ENCODE measurements around the gene KREMEN1. TPM values are rescaled to one million over a fixed set of nuclear protein-coding genes. Genes with fewer than 3 reads are reported as not detected.

KREMEN1 gene
- total and polyA plus RNA-seq, 2 experiments from 2014 or later: 1.8 to 3.8 TPM

DNA sequence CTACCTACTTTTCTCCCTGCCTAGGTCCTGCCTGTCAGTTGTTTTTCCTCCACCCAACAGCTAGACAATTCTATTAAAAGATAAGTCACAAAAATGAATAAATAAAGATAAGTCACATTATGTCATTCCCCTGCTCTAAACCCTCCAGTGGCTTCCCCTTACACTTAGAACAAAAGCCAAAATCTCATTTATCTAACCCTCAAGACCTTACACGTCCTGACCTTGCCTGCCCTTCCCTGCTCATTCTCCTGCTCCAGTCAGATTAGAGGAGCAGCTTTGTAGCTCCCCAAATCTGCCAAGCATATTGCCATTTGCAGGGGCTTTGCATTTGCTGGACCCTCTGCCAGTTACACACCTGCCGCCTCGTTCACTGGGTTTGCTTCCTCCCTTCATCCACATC is 16.7 kb downstream of the KREMEN1 start (continued):
- TF ChIP-seq EZH2 (IDR thresholded peaks at IDR 0.05; ENCODE audit: low read depth, unreplicated experiment): no peak
- no peak for TF ChIP-seq JUNB (IDR thresholded peaks at IDR 0.05; ENCODE audit: unreplicated experiment)
- no peak for TF ChIP-seq POLR2AphosphoS5 (IDR thresholded peaks at IDR 0.05; ENCODE audit: low read depth)

DNA sequence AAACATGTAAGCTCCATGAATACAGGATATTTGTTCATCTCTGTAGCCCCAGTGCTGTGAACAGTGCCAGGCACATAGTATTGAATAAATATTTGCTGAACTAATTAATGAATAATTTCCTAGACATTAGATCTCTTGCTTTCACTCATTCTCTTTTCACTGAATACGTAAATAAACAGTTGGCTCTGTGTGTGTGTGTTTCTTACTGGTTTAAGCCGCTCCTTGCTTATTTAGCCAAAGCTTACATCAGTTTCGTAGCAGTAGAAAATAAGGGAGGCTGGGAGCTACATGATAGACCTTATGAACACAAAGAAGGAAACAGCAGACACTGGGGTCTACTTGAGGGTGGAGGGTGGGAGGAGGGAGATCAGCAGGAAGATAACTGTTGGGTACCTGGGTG is 17.2 kb downstream of the KREMEN1 start:
- Histone ChIP-seq H3F3A (replicated peaks; ENCODE audit: low read depth) (no peaks in the 10 kb centered on the region), H3K79me2 (replicated peaks; ENCODE audit: insufficient read depth) (no peaks in the 10 kb centered on the region), H3K4me1 (ENCODE audit: insufficient read depth) (no peaks in the 10 kb centered on the region), H2AFZ (no peak overlapping the region), H3K9me2 (ENCODE audit: insufficient read depth) (no peaks in the 10 kb centered on the region), H3K36me3 (ENCODE audit: insufficient read depth) (no peaks in the 10 kb centered on the region), H3K27ac (ENCODE audit: low read depth) (no peak overlapping the region), H3K4me3 (no peak overlapping the region), H4K20me1 (replicated peaks; ENCODE audit: insufficient read depth) (0 out of 2 replicates have a peak, but pooled peaks cover 5% of the 10 kb centered on the region), H3K4me2 (no peak overlapping the region), H3K27me3 (ENCODE audit: insufficient read depth) (no peaks in the 10 kb centered on the region)
- DNase-seq (ENCODE audit: low spot score): no peak
- Mint-ChIP-seq H3K4me1 (no peaks in the 10 kb centered on the region; the same call in 2 of the 3 replicates), H3K4me3 (no peak overlapping the region), H3K27ac (no peak overlapping the region), H3K9me3 (no peaks in the 10 kb centered on the region), H3K36me3 (ENCODE audit: low read depth) (no peaks in the 10 kb centered on the region), H3K27me3 (ENCODE audit: insufficient read depth, low read depth, poor library complexity) (peaks cover 2% of the 10 kb centered on the region)
- ATAC-seq: no peak
- TF ChIP-seq STAT1 (IDR thresholded peaks at IDR 0.05; ENCODE audit: unreplicated experiment) (no peak), EZH2phosphoT487 (IDR thresholded peaks at IDR 0.05; ENCODE audit: unreplicated experiment) (no peak), JUNB (IDR thresholded peaks at IDR 0.05; ENCODE audit: unreplicated experiment) (no peak), CREB1 (CRISPR knock-in tag; IDR thresholded peaks at IDR 0.05; ENCODE audit: low read depth) (no peak), EZH2 (IDR thresholded peaks at IDR 0.05; ENCODE audit: low read depth, unreplicated experiment) (no peak), NANOG (IDR thresholded peaks at IDR 0.05; ENCODE audit: borderline replicate concordance) (no peak), POLR2AphosphoS5 (IDR thresholded peaks at IDR 0.05; ENCODE audit: low read depth) (no peak), ZNF114 (CRISPR knock-in tag; IDR thresholded peaks at IDR 0.05) (no peak), ZNF331 (CRISPR knock-in tag; IDR thresholded peaks at IDR 0.05; ENCODE audit: low read depth) (no peak)
- TF ChIP-seq, protein P1, sequence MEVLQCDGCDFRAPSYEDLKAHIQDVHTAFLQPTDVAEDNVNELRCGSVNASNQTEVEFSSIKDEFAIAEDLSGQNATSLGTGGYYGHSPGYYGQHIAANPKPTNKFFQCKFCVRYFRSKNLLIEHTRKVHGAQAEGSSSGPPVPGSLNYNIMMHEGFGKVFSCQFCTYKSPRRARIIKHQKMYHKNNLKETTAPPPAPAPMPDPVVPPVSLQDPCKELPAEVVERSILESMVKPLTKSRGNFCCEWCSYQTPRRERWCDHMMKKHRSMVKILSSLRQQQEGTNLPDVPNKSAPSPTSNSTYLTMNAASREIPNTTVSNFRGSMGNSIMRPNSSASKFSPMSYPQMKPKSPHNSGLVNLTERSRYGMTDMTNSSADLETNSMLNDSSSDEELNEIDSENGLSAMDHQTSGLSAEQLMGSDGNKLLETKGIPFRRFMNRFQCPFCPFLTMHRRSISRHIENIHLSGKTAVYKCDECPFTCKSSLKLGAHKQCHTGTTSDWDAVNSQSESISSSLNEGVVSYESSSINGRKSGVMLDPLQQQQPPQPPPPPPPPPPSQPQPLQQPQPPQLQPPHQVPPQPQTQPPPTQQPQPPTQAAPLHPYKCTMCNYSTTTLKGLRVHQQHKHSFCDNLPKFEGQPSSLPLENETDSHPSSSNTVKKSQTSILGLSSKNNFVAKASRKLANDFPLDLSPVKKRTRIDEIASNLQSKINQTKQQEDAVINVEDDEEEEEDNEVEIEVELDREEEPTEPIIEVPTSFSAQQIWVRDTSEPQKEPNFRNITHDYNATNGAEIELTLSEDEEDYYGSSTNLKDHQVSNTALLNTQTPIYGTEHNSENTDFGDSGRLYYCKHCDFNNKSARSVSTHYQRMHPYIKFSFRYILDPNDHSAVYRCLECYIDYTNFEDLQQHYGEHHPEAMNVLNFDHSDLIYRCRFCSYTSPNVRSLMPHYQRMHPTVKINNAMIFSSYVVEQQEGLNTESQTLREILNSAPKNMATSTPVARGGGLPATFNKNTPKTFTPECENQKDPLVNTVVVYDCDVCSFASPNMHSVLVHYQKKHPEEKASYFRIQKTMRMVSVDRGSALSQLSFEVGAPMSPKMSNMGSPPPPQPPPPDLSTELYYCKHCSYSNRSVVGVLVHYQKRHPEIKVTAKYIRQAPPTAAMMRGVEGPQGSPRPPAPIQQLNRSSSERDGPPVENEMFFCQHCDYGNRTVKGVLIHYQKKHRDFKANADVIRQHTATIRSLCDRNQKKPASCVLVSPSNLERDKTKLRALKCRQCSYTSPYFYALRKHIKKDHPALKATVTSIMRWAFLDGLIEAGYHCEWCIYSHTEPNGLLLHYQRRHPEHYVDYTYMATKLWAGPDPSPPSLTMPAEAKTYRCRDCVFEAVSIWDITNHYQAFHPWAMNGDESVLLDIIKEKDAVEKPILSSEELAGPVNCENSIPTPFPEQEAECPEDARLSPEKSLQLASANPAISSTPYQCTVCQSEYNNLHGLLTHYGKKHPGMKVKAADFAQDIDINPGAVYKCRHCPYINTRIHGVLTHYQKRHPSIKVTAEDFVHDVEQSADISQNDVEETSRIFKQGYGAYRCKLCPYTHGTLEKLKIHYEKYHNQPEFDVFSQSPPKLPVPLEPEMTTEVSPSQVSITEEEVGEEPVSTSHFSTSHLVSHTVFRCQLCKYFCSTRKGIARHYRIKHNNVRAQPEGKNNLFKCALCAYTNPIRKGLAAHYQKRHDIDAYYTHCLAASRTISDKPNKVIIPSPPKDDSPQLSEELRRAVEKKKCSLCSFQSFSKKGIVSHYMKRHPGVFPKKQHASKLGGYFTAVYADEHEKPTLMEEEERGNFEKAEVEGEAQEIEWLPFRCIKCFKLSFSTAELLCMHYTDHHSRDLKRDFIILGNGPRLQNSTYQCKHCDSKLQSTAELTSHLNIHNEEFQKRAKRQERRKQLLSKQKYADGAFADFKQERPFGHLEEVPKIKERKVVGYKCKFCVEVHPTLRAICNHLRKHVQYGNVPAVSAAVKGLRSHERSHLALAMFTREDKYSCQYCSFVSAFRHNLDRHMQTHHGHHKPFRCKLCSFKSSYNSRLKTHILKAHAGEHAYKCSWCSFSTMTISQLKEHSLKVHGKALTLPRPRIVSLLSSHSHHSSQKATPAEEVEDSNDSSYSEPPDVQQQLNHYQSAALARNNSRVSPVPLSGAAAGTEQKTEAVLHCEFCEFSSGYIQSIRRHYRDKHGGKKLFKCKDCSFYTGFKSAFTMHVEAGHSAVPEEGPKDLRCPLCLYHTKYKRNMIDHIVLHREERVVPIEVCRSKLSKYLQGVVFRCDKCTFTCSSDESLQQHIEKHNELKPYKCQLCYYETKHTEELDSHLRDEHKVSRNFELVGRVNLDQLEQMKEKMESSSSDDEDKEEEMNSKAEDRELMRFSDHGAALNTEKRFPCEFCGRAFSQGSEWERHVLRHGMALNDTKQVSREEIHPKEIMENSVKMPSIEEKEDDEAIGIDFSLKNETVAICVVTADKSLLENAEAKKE (CRISPR knock-in tag; IDR thresholded peaks at IDR 0.05): no peak
- TF ChIP-seq, protein P2, sequence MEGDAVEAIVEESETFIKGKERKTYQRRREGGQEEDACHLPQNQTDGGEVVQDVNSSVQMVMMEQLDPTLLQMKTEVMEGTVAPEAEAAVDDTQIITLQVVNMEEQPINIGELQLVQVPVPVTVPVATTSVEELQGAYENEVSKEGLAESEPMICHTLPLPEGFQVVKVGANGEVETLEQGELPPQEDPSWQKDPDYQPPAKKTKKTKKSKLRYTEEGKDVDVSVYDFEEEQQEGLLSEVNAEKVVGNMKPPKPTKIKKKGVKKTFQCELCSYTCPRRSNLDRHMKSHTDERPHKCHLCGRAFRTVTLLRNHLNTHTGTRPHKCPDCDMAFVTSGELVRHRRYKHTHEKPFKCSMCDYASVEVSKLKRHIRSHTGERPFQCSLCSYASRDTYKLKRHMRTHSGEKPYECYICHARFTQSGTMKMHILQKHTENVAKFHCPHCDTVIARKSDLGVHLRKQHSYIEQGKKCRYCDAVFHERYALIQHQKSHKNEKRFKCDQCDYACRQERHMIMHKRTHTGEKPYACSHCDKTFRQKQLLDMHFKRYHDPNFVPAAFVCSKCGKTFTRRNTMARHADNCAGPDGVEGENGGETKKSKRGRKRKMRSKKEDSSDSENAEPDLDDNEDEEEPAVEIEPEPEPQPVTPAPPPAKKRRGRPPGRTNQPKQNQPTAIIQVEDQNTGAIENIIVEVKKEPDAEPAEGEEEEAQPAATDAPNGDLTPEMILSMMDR (conservative IDR thresholded peaks at IDR 0.05; ENCODE audit: low read depth in 2 of 2): no peak
- TF ChIP-seq, protein P3, sequence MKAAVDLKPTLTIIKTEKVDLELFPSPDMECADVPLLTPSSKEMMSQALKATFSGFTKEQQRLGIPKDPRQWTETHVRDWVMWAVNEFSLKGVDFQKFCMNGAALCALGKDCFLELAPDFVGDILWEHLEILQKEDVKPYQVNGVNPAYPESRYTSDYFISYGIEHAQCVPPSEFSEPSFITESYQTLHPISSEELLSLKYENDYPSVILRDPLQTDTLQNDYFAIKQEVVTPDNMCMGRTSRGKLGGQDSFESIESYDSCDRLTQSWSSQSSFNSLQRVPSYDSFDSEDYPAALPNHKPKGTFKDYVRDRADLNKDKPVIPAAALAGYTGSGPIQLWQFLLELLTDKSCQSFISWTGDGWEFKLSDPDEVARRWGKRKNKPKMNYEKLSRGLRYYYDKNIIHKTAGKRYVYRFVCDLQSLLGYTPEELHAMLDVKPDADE (IDR thresholded peaks at IDR 0.05): no peak
